ENCODE results near the gene MADD. TPM values are rescaled to one million over a fixed set of nuclear protein-coding genes. Genes with fewer than 3 reads are reported as not detected.

Gene MADD
- total and polyA plus RNA-seq, 11 donors: 22.6 to 60.6 (median 40.2) TPM

GRCh38 chr11:47352556-47352955 is 82.6 kb downstream of the MADD start, which contains the start of gene MYBPC3:
Gene MYBPC3 (minus strand): TSS chr11:47352702. CDS start chr11:47352647, 55 bp downstream.
- DNase-seq (peak in 4 of 5 donors; percentile 78 to 85 (median 82)), ATAC-seq (peak; percentile 56 to 72 (median 61))
- Histone ChIP-seq H3K4me1 (peaks cover 0 to 34% (median 8%) of the 10 kb centered on the region in 12 donors), H3K4me3 (peak within 1 kb of the TSS; percentile 48 to 95 (median 66)), H3K27ac (peak within 1 kb of the TSS; percentile 79 to 99 (median 96)), H3K36me3 (peaks cover 0 to 36% (median 10%) of the 10 kb centered on the region in 9 donors), H3K27me3 (no peaks in the 10 kb centered on the region), H3K9me3 (no peaks in the 10 kb centered on the region)
- intact Hi-C loops (cut with DNase I): loop anchor here in 8 of 10 donors (2.0 to 10.0 kb wide), 9 partner anchors 65 to 468 kb away; partner anchors contain the start of genes MADD (in 4 of the 8), ARFGAP2 (in 1 of the 8), NR1H3 (in 1 of the 8) and PACSIN3 (in 1 of the 8)
- peak; percentile 47 to 75 for TF ChIP-seq POLR2A (IDR thresholded peaks at IDR 0.05)
- no peak for TF ChIP-seq CTCF (IDR thresholded peaks at IDR 0.05)
- WGBS, 4 donors: 41 to 46% (median 46%) methylated on average over 4 to 5 of the region's 5 CpGs

- peaks cover 0 to 24% (median 5%) of the 10 kb centered on the region in 12 donors for H3K4me1 ChIP-seq
- DNase-seq: peak in 2 of 5 donors; percentile 18 to 25
- TF ChIP-seq CTCF (IDR thresholded peaks at IDR 0.05): no peak
- TF ChIP-seq POLR2A (IDR thresholded peaks at IDR 0.05): no peak
- ATAC-seq: no peak
- peak overlapping the region; percentile 70 to 99 (median 93) for H3K27ac ChIP-seq
- WGBS, 4 donors: 61 to 67% (median 65%) methylated on average over 15 of the region's 15 CpGs
- H3K36me3 ChIP-seq: peaks cover 0 to 21% (median 3%) of the 10 kb centered on the region in 9 donors
- peak overlapping the region in 8 of 12 donors; percentile 18 to 72 (median 56) for H3K4me3 ChIP-seq
- intact Hi-C loops (cut with DNase I): loop anchor here (2.0 to 10.0 kb wide), 14 partner anchors 67 to 469 kb away; partner anchors contain the start of genes ARFGAP2 (in 4 of the 10), MADD (in 4 of the 10), NR1H3 (in 1 of the 10) and PACSIN3 (in 1 of the 10)
- H3K27me3 ChIP-seq: no peaks in the 10 kb centered on the region
- no peaks in the 10 kb centered on the region for H3K9me3 ChIP-seq
These were observed 84.2 kb downstream of the MADD start for GRCh38 chr11:47353978-47354774.

GRCh38 chr11:47354913-47355282 is 85.0 kb downstream of the MADD start:
- Histone ChIP-seq H3K4me1 (peaks cover 0 to 31% (median 6%) of the 10 kb centered on the region in 12 donors), H3K9me3 (no peaks in the 10 kb centered on the region), H3K36me3 (peaks cover 0 to 15% (median 6%) of the 10 kb centered on the region in 9 donors), H3K27me3 (no peaks in the 10 kb centered on the region), H3K27ac (peak overlapping the region; percentile 70 to 99 (median 93)), H3K4me3 (peak overlapping the region; percentile 18 to 72 (median 50))
- DNase-seq (peak in 1 of 5 donors; percentile 23), ATAC-seq (peak in 2 of 4 donors; percentile 2 to 14)
- WGBS, 4 donors: 9 to 18% (median 10%) methylated on average over 17 to 32 of the region's 32 CpGs
- intact Hi-C loops (cut with DNase I): loop anchor here (1.0 to 10.0 kb wide), 20 partner anchors 68 to 470 kb away; partner anchors contain the start of genes ARFGAP2 (in 5 of the 10), MADD (in 5 of the 10), NR1H3 (in 3 of the 10) and PACSIN3 (in 1 of the 10)
- TF ChIP-seq POLR2A (IDR thresholded peaks at IDR 0.05) (no peak), CTCF (IDR thresholded peaks at IDR 0.05) (no peak)

Measured in heart left ventricle (tissue), 16 donors.